ENCODE results near the gene UROC1. TPM values are rescaled to one million over a fixed set of nuclear protein-coding genes. Genes with fewer than 3 reads are reported as not detected.

Gene UROC1
- polyA plus RNA-seq, 1 of the 3 experiments (the other 2 are of a cell fraction): not detected

DNA sequence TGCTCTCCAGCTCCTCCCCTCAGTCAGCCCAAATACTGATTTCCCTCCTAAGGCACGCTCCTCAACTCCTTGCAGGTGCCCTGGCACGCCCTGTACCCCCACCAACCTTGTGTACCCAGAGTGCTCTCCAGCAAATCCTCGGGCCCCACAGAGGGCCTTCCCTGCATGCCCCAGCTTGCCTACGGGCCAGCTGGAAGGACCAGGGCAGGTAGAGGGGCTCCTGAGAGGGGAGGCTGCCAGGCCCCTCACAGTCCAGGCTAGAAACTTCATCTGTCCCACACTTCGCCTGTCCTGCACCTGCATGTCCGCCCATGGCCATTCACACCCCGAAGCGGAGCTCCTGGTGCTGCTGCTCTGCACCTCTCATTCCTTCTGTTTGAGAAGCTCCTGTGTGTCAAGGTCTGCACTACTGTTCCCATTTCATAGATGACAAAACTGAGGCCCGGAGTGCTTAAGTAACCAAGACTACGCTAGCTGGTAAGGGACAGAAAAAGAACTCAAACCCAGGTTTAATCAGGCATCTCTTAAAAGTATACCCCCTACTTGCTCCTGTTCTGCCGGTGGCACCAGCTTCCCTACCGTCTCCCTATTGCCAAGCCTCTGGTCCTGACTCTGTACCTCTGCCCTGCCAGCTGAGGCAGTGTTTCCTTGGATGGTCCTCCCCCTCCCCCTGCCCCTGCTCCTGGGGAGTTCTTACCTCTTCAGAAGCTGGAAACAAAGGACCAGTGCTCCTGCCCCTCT is 77.4 kb downstream of the UROC1 start (continued):
- TF ChIP-seq REST (IDR thresholded peaks at IDR 0.05; ENCODE audit: low read depth, low read length) (no peak), RXRA (IDR thresholded peaks at IDR 0.05; ENCODE audit: borderline replicate concordance, low read depth) (no peak), USF2 (IDR thresholded peaks at IDR 0.05; ENCODE audit: borderline replicate concordance, low read depth, low read length) (no peak), TEAD4 (IDR thresholded peaks at IDR 0.05; ENCODE audit: borderline replicate concordance, insufficient read depth) (no peak), RFX5 (IDR thresholded peaks at IDR 0.05; ENCODE audit: low read length) (no peak)

DNA sequence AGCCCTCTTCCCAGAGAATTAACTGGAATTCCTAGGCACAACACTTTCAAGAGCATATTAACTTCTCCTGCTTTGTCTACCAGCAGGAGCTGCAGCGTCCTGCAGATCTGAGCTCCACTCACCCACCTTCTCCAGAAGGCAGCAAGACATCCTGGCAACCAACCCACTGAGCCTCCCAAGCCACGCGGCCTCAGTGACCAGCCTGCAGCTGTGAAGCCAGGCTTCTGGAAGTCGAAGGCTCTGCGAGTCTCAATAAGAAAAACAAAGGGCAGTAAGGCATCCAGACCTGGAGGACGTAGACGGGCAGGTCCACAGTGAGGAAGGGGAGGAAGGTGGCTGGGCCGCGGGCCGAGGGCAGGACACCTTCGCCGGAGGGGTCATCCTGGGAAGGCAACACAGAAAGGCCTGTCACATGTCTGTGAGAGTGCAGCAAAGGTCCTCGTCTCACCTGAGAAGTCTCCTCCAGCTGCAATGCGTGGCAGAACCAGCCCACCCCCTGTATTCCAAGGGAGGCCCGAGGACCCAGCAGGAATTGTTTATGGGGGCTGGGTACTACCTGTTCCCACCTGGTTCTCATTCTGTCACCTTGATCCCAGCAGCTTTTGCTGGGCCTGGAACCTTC is 78.1 kb downstream of the UROC1 start:
- Histone ChIP-seq H3K27me3 (ENCODE audit: insufficient read depth) (no peaks in the 10 kb centered on the region), H3K4me1 (ENCODE audit: control insufficient read depth in 1 of 2, insufficient read depth in 2 of 2, low read depth in 1 of 2, low read length in 1 of 2) (peaks cover 0 to 19% of the 10 kb centered on the region in 2 experiments; a peak in 1 of 4 replicates), H3K9me3 (no peaks in the 10 kb centered on the region), H3K27ac (ENCODE audit: low read depth in 2 of 2, low read length in 1 of 2) (no peak overlapping the region), H3K79me2 (ENCODE audit: insufficient read depth) (no peaks in the 10 kb centered on the region), H4K20me1 (ENCODE audit: insufficient read depth) (no peaks in the 10 kb centered on the region), H3K4me3 (ENCODE audit: low read depth in 2 of 2, low read length in 1 of 2) (no peak overlapping the region), H3K4me2 (no peak overlapping the region), H3K36me3 (replicated peaks in 1 of 2; ENCODE audit: control insufficient read depth in 1 of 2, insufficient read depth in 2 of 2, low read length in 1 of 2) (peaks cover 4 to 21% of the 10 kb centered on the region in 2 experiments), H3F3A (replicated peaks; ENCODE audit: insufficient read depth) (no peaks in the 10 kb centered on the region), H3K9me2 (no peaks in the 10 kb centered on the region), H2AFZ (ENCODE audit: low read depth) (no peak overlapping the region), H3K9ac (no peak overlapping the region)
- ChIA-PET POLR2A (no interaction called here), CTCF (interaction anchor here (0.6 to 1.0 kb wide), 2 partner anchors 268 to 305 kb away, joined by 3 read pairs; no protein-coding TSS in a partner anchor)
- TF ChIP-seq TCF12 (IDR thresholded peaks at IDR 0.05) (no peak), EP300 (IDR thresholded peaks at IDR 0.05; ENCODE audit: borderline replicate concordance in 1 of 2, low read depth in 1 of 2, low read length in 1 of 2) (no peak), RCOR1 (IDR thresholded peaks at IDR 0.05; ENCODE audit: low read length) (no peak), FOSL2 (IDR thresholded peaks at IDR 0.05; ENCODE audit: borderline replicate concordance, low read depth) (no peak)
- no peak for DNase-seq
- 97% methylated on average over 12 of the region's 15 CpGs for WGBS (ENCODE audit: low lambda C conversion rate)
